Thoracic aorta endothelial cell (primary cell): ENCODE measurements around the gene SLC22A16. TPM values are rescaled to one million over a fixed set of nuclear protein-coding genes. Genes with fewer than 3 reads are reported as not detected.

Source experiments
- total RNA-seq: library from RNA; depleted of rRNA; stranded (reverse); fragments of >200 nt; gene quantifications from 2 replicates; pipeline ENCODE4 v1.2.3, GENCODE V29; 2012

Gene SLC22A16, protein sequence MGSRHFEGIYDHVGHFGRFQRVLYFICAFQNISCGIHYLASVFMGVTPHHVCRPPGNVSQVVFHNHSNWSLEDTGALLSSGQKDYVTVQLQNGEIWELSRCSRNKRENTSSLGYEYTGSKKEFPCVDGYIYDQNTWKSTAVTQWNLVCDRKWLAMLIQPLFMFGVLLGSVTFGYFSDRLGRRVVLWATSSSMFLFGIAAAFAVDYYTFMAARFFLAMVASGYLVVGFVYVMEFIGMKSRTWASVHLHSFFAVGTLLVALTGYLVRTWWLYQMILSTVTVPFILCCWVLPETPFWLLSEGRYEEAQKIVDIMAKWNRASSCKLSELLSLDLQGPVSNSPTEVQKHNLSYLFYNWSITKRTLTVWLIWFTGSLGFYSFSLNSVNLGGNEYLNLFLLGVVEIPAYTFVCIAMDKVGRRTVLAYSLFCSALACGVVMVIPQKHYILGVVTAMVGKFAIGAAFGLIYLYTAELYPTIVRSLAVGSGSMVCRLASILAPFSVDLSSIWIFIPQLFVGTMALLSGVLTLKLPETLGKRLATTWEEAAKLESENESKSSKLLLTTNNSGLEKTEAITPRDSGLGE
- not detected in 2 replicates for total RNA-seq

DNA sequence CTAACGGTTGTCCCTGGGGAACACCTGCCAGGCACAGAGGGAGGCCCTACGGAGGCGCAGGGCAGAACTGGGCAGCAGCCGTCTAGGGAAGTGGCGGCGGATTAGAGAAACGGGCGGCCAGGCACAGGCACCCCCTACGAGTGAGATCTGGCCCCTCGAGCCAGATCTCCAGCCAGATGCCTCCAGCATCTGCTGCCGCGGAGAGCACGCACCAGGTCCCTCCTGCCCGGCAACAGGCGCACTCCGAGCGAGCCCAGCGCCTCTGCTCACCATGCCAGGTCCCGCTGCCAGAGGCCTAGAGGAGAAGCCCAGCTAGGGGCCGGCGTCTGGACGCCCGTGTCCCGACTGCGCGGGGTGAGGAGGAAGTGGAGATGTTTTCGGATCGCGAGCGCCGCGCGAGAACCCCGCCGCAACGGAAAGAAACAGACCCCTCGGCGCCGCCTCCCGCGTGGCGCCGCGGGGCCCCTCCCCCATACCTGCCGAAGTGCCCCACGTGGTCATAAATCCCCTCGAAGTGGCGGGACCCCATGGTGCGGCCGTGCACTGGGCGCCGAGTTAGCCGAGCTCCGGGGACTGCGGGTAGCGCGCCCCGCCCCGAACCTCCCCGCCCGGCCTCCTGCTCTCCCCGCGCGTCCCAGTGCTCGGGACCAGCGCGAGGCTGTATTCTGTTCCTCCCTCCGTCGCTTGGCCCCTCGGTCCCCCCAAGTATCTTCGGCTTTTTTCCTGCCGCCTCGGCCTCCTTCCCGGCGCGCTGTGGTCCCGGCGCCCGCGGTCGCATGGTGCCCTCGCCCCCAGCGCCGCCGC, at the start of gene SLC22A16:
Gene SLC22A16, minus strand, starts transcription at position 568 of the 804 bp plus-strand sequence. Its CDS starts 39 bp downstream, at position 529.

DNA sequence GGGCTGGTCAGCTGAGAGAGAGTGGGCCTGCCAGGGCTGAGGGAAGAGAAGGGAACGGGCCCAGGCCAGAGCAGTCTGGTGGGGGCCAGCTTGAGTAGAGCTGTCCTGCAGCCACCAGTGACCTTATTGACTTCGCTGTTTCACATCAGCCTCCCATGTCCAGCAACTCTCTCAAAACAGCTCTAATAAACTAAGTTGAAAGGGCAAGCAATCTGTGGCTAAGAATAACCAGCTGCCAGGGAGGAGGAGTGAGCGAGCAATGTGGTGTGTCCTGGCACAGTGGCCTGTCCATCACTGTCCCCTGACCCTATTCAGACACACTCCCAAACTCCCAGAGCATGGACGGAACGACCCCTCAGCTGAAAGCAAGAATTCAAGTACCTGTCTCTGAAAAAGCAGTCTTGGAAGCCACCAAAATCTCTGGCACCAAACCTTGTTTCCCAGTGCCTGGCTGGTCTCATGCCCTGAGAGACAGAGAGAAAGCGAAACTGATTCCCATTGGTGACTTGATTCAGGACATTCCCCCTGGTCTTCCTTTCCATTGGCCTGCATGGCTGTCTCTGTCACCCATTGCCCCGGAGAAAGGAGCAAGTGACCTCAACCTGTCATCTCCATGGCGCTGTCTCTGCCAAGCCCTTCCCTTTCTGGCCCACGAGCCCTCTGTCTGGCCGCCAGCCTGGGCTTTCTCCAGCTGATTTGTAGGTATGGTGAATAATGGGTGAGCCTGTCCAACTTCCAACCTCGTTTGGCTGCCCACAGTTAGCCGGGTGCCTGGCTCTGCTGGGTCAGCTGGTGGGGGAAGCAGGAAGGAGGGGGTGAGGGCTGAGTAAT, 61.1 kb downstream of the SLC22A16 start, which contains the start of gene DDO:
Gene DDO, minus strand, starts transcription at position 490 of the 831 bp plus-strand sequence. CDS start 2,113 bp downstream, outside the sequence.

Other genes starting within 250 kb of the SLC22A16 start
- gene METTL24, start 118.3 kb downstream of the SLC22A16 start, total RNA-seq: not detected in 2 replicates
- gene DDO, start 61.0 kb downstream of the SLC22A16 start, total RNA-seq: 0.36 TPM in 1 of 2 replicates, not detected in the other